Keratinocyte (primary cell): Measurements from ENCODE around the gene NUP210. TPM values are rescaled to one million over a fixed set of nuclear protein-coding genes. Genes with fewer than 3 reads are reported as not detected.
"Not testable (repeated sequence)": the region's sequence is repeated elsewhere in the genome, so short reads cannot be mapped to it uniquely, and the experiment has no call there.

ENCODE experiments used
- DNase-seq: peaks from one replicate; pipeline ENCODE4 v3.0.0-alpha.2; 2011; ENCODE audit warnings: low read depth, missing footprints, low spot score
- FAIRE-seq: peaks from 2 replicates; lab custom pipeline; 2011; peaks lifted over from hg19 to GRCh38; lab: Jason Lieb, UNC
- H2AFZ ChIP-seq: 2 replicates; pipeline ENCODE4 v1.6.0; 2012; ENCODE audit warnings: low read length, control low read depth, inconsistent platforms; ENCODE audit not compliant: control insufficient read depth
- H3K27ac ChIP-seq: 2 replicates; pipeline ENCODE4 v1.5.1; 2011; ENCODE audit warnings: low read length; ENCODE audit not compliant: control insufficient read depth, insufficient read depth
- H3K27me3 ChIP-seq: 3 replicates; pipeline ENCODE4 v1.6.0; 2011; ENCODE audit warnings: low read length; ENCODE audit not compliant: control insufficient read depth, insufficient read depth; ENCODE audit errors: extremely low read depth
- H3K36me3 ChIP-seq, 2 experiments: 2 replicates in 1 of 2; 3 replicates in 1 of 2; pipeline ENCODE4 v1.5.1; 2011; ENCODE audit warnings: low read length in 2 of 2, mild to moderate bottlenecking in 1 of 2; ENCODE audit not compliant: control insufficient read depth in 2 of 2, insufficient read depth in 2 of 2; ENCODE audit errors: extremely low read depth in 1 of 2
- H3K4me1 ChIP-seq: 3 replicates; pipeline ENCODE4 v1.5.1; 2011; ENCODE audit warnings: low read length; ENCODE audit not compliant: control insufficient read depth, insufficient read depth; ENCODE audit errors: extremely low read depth
- H3K4me2 ChIP-seq: 3 replicates; pipeline ENCODE4 v1.6.0; 2011; ENCODE audit warnings: low read depth, low read length; ENCODE audit not compliant: control insufficient read depth, insufficient read depth; ENCODE audit errors: extremely low read depth
- H3K4me3 ChIP-seq, 3 experiments: fragments of 200-600 bp in 1 of 3; sonication (generic) in 1 of 3; 2 replicates in 2 of 3; 3 replicates in 1 of 3; pipeline ENCODE4 v1.5.1; 2011 to 2016; ENCODE audit warnings: low read length in 3 of 3, mild to moderate bottlenecking in 3 of 3, control low read depth in 2 of 3, inconsistent platforms in 1 of 3, low read depth in 1 of 3, mixed read lengths in 1 of 3, mixed run types in 1 of 3, moderate library complexity in 1 of 3; ENCODE audit not compliant: control insufficient read depth in 2 of 3, insufficient read depth in 2 of 3; ENCODE audit errors: extremely low read depth in 1 of 3
- H3K79me2 ChIP-seq: 2 replicates; pipeline ENCODE4 v1.6.0; 2012; ENCODE audit warnings: low read length; ENCODE audit not compliant: control insufficient read depth, insufficient read depth
- H3K9ac ChIP-seq: 3 replicates; pipeline ENCODE4 v1.6.0; 2011; ENCODE audit warnings: low read length; ENCODE audit not compliant: control insufficient read depth, insufficient read depth; ENCODE audit errors: extremely low read depth
- H3K9me1 ChIP-seq: 3 replicates; pipeline ENCODE4 v1.6.0; 2011; ENCODE audit warnings: low read length; ENCODE audit not compliant: control insufficient read depth, insufficient read depth; ENCODE audit errors: extremely low read depth
- H3K9me3 ChIP-seq: 2 replicates; pipeline ENCODE4 v1.5.1; 2012; ENCODE audit warnings: low read depth, low read length; ENCODE audit not compliant: control insufficient read depth
- H4K20me1 ChIP-seq: 3 replicates; pipeline ENCODE4 v1.6.0; 2011; ENCODE audit warnings: low read length; ENCODE audit not compliant: control insufficient read depth, insufficient read depth; ENCODE audit errors: extremely low read depth
- CTCF ChIP-seq, 3 experiments: IDR thresholded peaks in 1 of 3; conservative IDR thresholded peaks in 1 of 3; optimal IDR thresholded peaks in 1 of 3; 2 replicates in 2 of 3; 3 replicates in 1 of 3; pipeline versions ENCODE3 to v1.5.1; 2011; ENCODE audit warnings: low read length in 3 of 3, mild to moderate bottlenecking in 3 of 3, moderate library complexity in 2 of 3, control low read depth in 1 of 3, inconsistent platforms in 1 of 3; ENCODE audit not compliant: insufficient read depth in 2 of 3; ENCODE audit errors: extremely low read depth in 1 of 3
- EZH2 ChIP-seq: IDR thresholded peaks from one replicate; pipeline ENCODE4 v1.6.1; 2012; ENCODE audit warnings: inconsistent platforms, mild to moderate bottlenecking, low read length, moderate library complexity
- dilution Hi-C: fragments of 300-500 bp; cut with MboI; formaldehyde crosslinking; loops from one replicate; pipeline ENCODE4 v1.7.0; 2020; ENCODE audit warnings: low sequenced_read_pairs; ENCODE audit not compliant: extremely low pct_ligation_motif_present
- polyA plus RNA-seq, 5 experiments: library from polyadenylated mRNA; depleted of rRNA in 3 of 5; stranded (reverse) in 3 of 5; stranded (forward) in 1 of 5; unstranded in 1 of 5; fragments of >200 nt; gene quantifications; 1 replicate in 1 of 5; 2 replicates in 3 of 5; 3 replicates in 1 of 5; pipeline versions ENCODE4 v1.2.1 to v1.2.3, GENCODE V29; 2011 to 2012; ENCODE audit warnings: missing spikeins in 2 of 5, low read depth in 1 of 5, low replicate concordance in 1 of 5

Gene NUP210
- polyA plus RNA-seq, 1 donor (not counting 4 experiments of a cell fraction or from before 2014, with no cell fraction given): 0.01 TPM

GRCh38 chr3:13429631-13430291, 9.6 kb upstream of the NUP210 start:
- H2AFZ ChIP-seq: no peak overlapping the region
- no peak overlapping the region for H3K27ac ChIP-seq
- no peaks in the 10 kb centered on the region for H3K27me3 ChIP-seq
- no peaks in the 10 kb centered on the region for H3K9me1 ChIP-seq
- H3K36me3 ChIP-seq: no peaks in the 10 kb centered on the region
- H3K9ac ChIP-seq: no peak overlapping the region
- no peak for DNase-seq
- no peaks in the 10 kb centered on the region for H3K79me2 ChIP-seq
- dilution Hi-C loops: no loop called here
- FAIRE-seq: no peak
- TF ChIP-seq EZH2 (no peak), CTCF (optimal IDR thresholded peaks at IDR 0.05 in 1 of 3, IDR thresholded peaks at IDR 0.05 in 1 of 3, conservative IDR thresholded peaks at IDR 0.05 in 1 of 3; ENCODE audit: extremely low read depth in 1 of 3, insufficient read depth in 2 of 3, low read length in 3 of 3) (no peak)
- no peaks in the 10 kb centered on the region for H3K9me3 ChIP-seq
- H4K20me1 ChIP-seq: no peaks in the 10 kb centered on the region
- H3K4me2 ChIP-seq: no peak overlapping the region
- no peak overlapping the region for H3K4me3 ChIP-seq
- no peaks in the 10 kb centered on the region for H3K4me1 ChIP-seq

GRCh38 chr3:13428678-13429077, 8.6 kb upstream of the NUP210 start:
- H3K27me3 ChIP-seq, DNase-seq, H2AFZ ChIP-seq, H3K9me3 ChIP-seq, FAIRE-seq, H3K4me2 ChIP-seq, H3K4me1 ChIP-seq, H3K79me2 ChIP-seq, H3K4me3 ChIP-seq, H4K20me1 ChIP-seq, H3K9me1 ChIP-seq, H3K9ac ChIP-seq, H3K36me3 ChIP-seq, H3K27ac ChIP-seq, dilution Hi-C loops: not testable (repeated sequence)
